SIG-M5 (cell line): ENCODE results near the gene UBL5.
"Not testable (repeated sequence)": the region's sequence is repeated elsewhere in the genome, so short reads cannot be mapped to it uniquely, and the experiment has no call there.

Experiments used
- DNase-seq: peaks from one replicate; lab custom pipeline; 2025; lab: John Stamatoyannopoulos, UW

Gene UBL5

GRCh38 chr19:9818175-9818733 lies 9.5 kb upstream of the UBL5 start:
- no peak for DNase-seq

GRCh38 chr19:9818734-9819595 lies 8.8 kb upstream of the UBL5 start, which contains the start of gene FBXL12:
FBXL12 (minus strand) TSS chr19:9819079; CDS start chr19:9818813, 266 bp downstream.
- peak; percentile 89 for DNase-seq

GRCh38 chr19:9819596-9819909 lies 8.2 kb upstream of the UBL5 start:
- DNase-seq = peak; percentile 72

- DNase-seq = not testable (repeated sequence)
Measured at GRCh38 chr19:9820034-9820433, 7.7 kb upstream of the UBL5 start.

- no peak for DNase-seq
Measured at GRCh38 chr19:9823816-9824215, 3.9 kb upstream of the UBL5 start.

- no peak for DNase-seq
Measured at GRCh38 chr19:9828551-9829063, 889 bp downstream of the UBL5 start.

- no peak for DNase-seq
Measured at GRCh38 chr19:9834307-9834725, 6.6 kb downstream of the UBL5 start.

GRCh38 chr19:9834726-9835506 lies 7.2 kb downstream of the UBL5 start, which contains the start of gene PIN1:
PIN1 (plus strand) TSS chr19:9835318; CDS start chr19:9835345, 27 bp downstream.
- DNase-seq = peak; percentile 79

GRCh38 chr19:9835507-9835949 lies 7.8 kb downstream of the UBL5 start:
- DNase-seq = no peak

GRCh38 chr19:9836021-9836420 lies 8.3 kb downstream of the UBL5 start:
- DNase-seq = no peak

GRCh38 chr19:9838324-9838723 lies 10.6 kb downstream of the UBL5 start:
- DNase-seq = no peak

- DNase-seq = no peak
Measured at GRCh38 chr19:9839415-9839814, 11.7 kb downstream of the UBL5 start.

GRCh38 chr19:9842834-9843625 lies 15.3 kb downstream of the UBL5 start:
- no peak for DNase-seq

- DNase-seq = not testable (repeated sequence)
Measured at GRCh38 chr19:9843626-9844273, 16.0 kb downstream of the UBL5 start.

- no peak for DNase-seq
Measured at GRCh38 chr19:9847087-9847671, 19.5 kb downstream of the UBL5 start.

GRCh38 chr19:9848060-9848459 lies 20.3 kb downstream of the UBL5 start:
- DNase-seq = no peak

- no peak for DNase-seq
Measured at GRCh38 chr19:9848762-9849161, 21.0 kb downstream of the UBL5 start.

GRCh38 chr19:9849791-9850190 lies 22.1 kb downstream of the UBL5 start:
- no peak for DNase-seq

- DNase-seq = no peak
Measured at GRCh38 chr19:9850235-9850959, 22.7 kb downstream of the UBL5 start.

- DNase-seq = no peak
Measured at GRCh38 chr19:9854282-9854846, 26.6 kb downstream of the UBL5 start.
